OCI-LY3 (cell line): ENCODE results near the gene FNDC3A.

Experiments
- EZH2phosphoT487 ChIP-seq: fragments of 200-600 bp; shearing (Covaris generic); IDR thresholded peaks from 2 replicates; pipeline ENCODE4 v1.6.1; 2018; ENCODE audit warnings: antibody characterized with exemption, mixed run types, low read depth
- TF ChIP-seq, protein P1 (sequence below): fragments of 200-600, 300-600 bp; sonication (generic); IDR thresholded peaks from 2 replicates; pipeline ENCODE4 v1.5.1; 2014; ENCODE audit warnings: antibody characterized with exemption, low read length, low read depth

DNA sequence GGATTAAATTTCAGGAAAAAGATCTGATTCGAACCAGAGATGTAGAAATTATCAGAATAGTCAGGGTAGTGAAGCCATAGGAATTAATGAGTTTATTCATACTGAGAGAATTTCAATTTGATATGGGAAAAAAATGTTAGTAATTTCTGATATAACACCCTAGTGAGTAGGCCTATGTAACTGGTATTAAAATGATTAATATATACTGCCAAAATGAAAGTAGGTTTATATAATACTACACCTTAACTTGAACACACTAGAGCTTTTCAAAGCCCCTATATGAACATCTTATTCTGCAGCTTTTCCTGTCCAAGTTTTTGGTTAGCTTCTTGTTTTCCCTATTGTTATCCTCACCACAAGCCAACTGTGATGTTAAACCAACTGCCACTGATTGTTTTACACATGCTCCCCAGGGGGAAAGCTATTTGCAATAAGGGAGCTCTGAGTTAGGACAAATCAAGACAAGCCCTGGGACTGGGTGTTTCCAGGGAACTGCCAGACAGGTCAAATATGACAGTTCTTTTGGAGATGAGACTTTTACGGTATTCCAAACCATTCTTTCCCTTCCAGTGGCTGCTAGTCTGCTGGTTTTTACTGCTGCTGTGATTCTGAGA is 45.3 kb downstream of the FNDC3A start:
- TF ChIP-seq, protein P1, sequence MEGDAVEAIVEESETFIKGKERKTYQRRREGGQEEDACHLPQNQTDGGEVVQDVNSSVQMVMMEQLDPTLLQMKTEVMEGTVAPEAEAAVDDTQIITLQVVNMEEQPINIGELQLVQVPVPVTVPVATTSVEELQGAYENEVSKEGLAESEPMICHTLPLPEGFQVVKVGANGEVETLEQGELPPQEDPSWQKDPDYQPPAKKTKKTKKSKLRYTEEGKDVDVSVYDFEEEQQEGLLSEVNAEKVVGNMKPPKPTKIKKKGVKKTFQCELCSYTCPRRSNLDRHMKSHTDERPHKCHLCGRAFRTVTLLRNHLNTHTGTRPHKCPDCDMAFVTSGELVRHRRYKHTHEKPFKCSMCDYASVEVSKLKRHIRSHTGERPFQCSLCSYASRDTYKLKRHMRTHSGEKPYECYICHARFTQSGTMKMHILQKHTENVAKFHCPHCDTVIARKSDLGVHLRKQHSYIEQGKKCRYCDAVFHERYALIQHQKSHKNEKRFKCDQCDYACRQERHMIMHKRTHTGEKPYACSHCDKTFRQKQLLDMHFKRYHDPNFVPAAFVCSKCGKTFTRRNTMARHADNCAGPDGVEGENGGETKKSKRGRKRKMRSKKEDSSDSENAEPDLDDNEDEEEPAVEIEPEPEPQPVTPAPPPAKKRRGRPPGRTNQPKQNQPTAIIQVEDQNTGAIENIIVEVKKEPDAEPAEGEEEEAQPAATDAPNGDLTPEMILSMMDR = no peak
- TF ChIP-seq EZH2phosphoT487 = no peak
